Stimulated activated CD8-positive, alpha-beta memory T cell treated with anti-CD3 and anti-CD28 coated beads, Interleukin-15, amount 100 ng/mL, for 24 hours (primary cell): ENCODE measurements around the gene CYCS.
"Not testable (repeated sequence)": the region's sequence is repeated elsewhere in the genome, so short reads cannot be mapped to it uniquely, and the experiment has no call there.

ENCODE experiments used
- DNase-seq: peaks from one replicate; pipeline ENCODE4 v3.0.0-alpha.2; 2020; ENCODE audit warnings: low read depth

Gene CYCS

GRCh38 chr7:25125137-25125946 lies at the start of gene CYCS:
CYCS (minus strand) TSS chr7:25125260; CDS start chr7:25124119, 1,141 bp downstream.
- peak; percentile 99 for DNase-seq

- DNase-seq: no peak
Observed at GRCh38 chr7:25173184-25173583, 48.1 kb upstream of the CYCS start.

- DNase-seq: no peak
Observed at GRCh38 chr7:25171516-25171915, 46.5 kb upstream of the CYCS start.

- DNase-seq: no peak
Observed at GRCh38 chr7:25171071-25171470, 46.0 kb upstream of the CYCS start.

- no peak for DNase-seq
Observed at GRCh38 chr7:25169683-25170082, 44.6 kb upstream of the CYCS start.

- DNase-seq: no peak
Observed at GRCh38 chr7:25168145-25168544, 43.1 kb upstream of the CYCS start.

- DNase-seq: no peak
Observed at GRCh38 chr7:25167262-25167843, 42.3 kb upstream of the CYCS start.

GRCh38 chr7:25159983-25160596 lies 35.0 kb upstream of the CYCS start:
- not testable (repeated sequence) for DNase-seq

GRCh38 chr7:25158966-25159365 lies 33.9 kb upstream of the CYCS start:
- DNase-seq: no peak

GRCh38 chr7:25151773-25152172 lies 26.7 kb upstream of the CYCS start:
- DNase-seq: no peak

GRCh38 chr7:25149836-25150235 lies 24.8 kb upstream of the CYCS start:
- no peak for DNase-seq

GRCh38 chr7:25148772-25149575 lies 23.9 kb upstream of the CYCS start:
- no peak for DNase-seq

- no peak for DNase-seq
Observed at GRCh38 chr7:25143763-25144162, 18.7 kb upstream of the CYCS start.

GRCh38 chr7:25139536-25139935 lies 14.5 kb upstream of the CYCS start:
- DNase-seq: no peak

- DNase-seq: no peak
Observed at GRCh38 chr7:25134358-25135010, 9.4 kb upstream of the CYCS start.

- no peak for DNase-seq
Observed at GRCh38 chr7:25132430-25132829, 7.4 kb upstream of the CYCS start.

- no peak for DNase-seq
Observed at GRCh38 chr7:25126751-25127150, 1.7 kb upstream of the CYCS start.

GRCh38 chr7:25124465-25125136 lies 459 bp downstream of the CYCS start:
- no peak for DNase-seq

- no peak for DNase-seq
Observed at GRCh38 chr7:25122373-25122772, 2.7 kb downstream of the CYCS start.

- no peak for DNase-seq
Observed at GRCh38 chr7:25121599-25121998, 3.5 kb downstream of the CYCS start.

- DNase-seq: no peak
Observed at GRCh38 chr7:25119102-25119501, 6.0 kb downstream of the CYCS start.
